GM12801 (cell line): Measurements from ENCODE around the gene XRCC5.

Experiments
- TF ChIP-seq, protein P1 (sequence below): IDR thresholded peaks from one replicate; pipeline ENCODE4 v1.5.1; 2011; ENCODE audit warnings: control low read depth; ENCODE audit not compliant: insufficient read length; ENCODE audit errors: extremely low read depth

The XRCC5 gene

DNA sequence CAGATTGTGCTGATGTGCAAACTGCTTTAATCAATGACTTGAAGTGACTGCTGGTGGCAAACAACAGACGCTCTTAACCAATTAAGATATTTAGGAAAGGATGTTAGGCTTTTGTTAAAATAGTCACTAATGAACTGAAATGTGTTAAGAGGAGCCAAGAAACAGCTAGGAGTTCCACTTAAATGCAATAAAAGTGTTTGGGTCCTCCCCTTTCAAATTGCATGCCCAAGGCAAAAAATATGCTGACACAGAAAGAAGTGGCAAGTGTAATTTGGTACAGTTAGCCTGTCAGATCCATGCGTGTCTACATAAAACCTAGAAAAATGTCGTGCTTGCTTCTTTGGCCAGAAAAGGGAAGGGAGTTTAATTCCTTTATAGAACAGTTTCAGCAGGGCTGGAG lies 61.9 kb downstream of the XRCC5 start:
- TF ChIP-seq, protein P1, sequence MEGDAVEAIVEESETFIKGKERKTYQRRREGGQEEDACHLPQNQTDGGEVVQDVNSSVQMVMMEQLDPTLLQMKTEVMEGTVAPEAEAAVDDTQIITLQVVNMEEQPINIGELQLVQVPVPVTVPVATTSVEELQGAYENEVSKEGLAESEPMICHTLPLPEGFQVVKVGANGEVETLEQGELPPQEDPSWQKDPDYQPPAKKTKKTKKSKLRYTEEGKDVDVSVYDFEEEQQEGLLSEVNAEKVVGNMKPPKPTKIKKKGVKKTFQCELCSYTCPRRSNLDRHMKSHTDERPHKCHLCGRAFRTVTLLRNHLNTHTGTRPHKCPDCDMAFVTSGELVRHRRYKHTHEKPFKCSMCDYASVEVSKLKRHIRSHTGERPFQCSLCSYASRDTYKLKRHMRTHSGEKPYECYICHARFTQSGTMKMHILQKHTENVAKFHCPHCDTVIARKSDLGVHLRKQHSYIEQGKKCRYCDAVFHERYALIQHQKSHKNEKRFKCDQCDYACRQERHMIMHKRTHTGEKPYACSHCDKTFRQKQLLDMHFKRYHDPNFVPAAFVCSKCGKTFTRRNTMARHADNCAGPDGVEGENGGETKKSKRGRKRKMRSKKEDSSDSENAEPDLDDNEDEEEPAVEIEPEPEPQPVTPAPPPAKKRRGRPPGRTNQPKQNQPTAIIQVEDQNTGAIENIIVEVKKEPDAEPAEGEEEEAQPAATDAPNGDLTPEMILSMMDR, result no peak

DNA sequence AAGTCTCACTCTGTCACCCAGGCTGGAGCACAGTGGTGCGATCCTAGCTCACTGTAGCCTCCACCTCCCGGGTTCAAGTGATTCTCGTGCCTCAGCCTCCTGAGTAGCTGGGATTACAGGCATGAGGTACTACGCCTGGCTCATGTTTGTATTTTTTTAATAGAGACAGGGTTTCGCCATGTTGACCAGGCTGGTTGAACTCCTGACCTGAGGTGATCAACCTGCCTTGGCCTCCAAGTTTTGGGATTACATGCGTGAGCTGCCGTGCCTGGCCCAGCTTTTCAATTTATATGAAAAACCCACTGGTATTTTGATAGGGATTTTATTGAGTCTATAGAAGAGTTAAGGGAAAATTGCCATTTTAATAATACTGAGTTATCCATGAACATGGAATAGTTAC lies 63.3 kb downstream of the XRCC5 start:
- TF ChIP-seq, protein P1, result no peak

DNA sequence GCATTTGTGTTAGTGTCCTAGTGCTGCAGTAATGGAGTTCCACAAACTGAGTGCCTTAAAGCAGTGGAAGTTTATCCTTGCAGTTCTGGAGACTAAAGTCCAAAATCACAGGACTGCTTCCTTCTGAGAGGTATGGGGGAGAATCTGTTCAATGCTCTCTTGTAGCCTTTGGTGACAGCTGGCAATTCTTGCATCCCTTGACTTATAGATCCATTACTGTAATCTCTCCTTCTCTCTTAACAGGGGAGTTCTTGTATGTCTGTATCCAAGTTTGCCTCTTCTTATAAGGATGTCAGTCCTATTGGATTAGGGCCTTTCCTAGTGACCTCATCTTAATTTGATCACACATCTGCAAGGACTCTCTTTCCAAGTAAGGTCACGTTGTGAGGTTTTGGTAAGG lies 69.9 kb downstream of the XRCC5 start:
- TF ChIP-seq, protein P1, result no peak

DNA sequence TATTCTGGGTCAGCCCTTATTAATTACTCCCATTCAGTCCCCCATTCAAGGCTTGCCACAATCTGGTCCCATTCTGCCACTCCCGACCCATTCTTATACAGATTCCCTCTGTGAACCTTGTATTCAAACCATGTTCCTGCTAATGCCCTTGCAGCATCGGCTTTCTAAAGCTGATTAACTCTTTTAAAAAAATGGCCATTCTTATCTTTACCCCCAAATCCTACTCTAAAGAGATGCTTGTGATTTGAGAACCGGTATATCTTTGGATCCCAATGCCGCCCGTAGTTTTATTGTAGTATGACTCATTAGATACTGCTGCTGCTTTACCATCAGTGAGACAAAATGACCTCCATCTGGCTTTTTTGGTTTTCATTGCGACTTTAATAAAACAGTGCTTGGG lies 72.2 kb downstream of the XRCC5 start:
- TF ChIP-seq, protein P1, result no peak

DNA sequence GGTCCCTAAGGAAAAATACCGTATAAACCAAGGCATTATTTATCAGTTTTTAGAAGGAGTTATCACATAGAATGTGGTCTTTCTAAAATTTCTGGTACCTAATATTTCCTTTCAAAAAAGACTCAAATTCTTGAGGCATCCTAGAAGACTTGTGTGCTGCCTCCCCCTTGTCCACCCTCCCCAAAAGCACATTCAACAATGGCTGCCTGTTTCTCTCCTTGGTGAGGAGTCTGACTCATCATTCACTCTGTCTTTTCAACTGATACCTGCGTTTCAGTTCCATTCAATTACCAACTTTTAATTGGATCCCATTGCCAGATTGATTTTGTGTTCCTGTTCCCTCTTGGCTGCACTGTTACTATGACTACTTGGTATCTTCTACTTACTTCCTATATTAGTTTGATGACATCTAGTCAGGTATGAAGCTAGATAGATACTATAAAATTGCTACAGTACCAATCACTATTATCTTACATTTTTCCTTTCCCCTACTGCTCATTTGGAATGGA lies 72.9 kb downstream of the XRCC5 start:
- TF ChIP-seq, protein P1, result no peak

DNA sequence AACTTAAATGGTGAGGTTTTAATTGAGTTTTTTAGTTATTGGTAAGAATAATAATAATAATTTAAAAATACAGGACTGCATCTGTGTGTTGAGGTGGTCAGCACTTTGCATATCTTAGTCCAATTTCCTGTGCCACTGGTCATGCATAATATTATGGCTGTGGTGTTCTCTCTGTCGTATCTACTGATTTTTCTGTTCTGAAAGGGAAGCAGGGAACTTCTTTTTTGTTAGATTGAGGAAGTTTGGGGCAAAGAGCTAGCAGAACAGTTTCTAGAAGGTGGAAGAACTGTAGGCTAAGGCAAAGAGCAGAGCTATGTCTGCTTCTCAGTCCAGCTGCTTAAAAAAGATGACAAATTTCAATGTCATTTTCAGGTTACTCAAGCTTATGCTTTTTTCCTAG lies 74.3 kb downstream of the XRCC5 start:
- TF ChIP-seq, protein P1, result no peak

DNA sequence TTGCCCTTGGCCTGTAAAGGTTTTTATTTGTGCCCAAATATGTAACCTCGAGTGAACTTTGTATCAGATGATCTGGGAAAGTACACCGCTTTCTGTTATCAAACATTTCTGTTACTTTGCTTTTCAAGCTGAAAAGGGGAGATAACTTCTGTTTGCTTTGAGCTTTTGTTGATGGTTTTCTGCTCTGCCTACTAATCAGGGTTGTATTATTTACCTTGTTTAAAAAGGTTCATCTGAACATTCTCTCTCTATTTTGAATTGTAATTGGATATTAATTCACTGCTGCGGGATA lies 79.4 kb downstream of the XRCC5 start:
- TF ChIP-seq, protein P1, result no peak

DNA sequence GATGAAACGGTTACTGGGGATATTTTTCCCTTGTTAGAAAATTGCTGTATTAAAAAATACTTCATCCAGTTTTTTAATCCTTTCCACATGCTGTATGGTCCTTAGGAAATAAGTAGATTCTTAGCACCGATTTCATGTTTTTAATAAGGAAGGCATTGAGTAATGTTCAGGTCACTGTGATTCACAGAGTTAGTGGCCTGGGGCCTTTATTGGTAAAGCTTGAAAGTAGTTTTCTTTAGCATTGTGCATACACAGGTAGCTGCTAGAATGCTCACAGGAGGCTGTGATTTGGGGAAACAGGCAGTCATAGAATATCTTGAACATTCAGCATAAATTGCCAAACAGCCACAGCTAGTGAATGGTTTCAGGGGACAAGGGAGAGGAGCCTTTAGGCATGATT lies 79.8 kb downstream of the XRCC5 start:
- TF ChIP-seq, protein P1, result no peak
